Mucosa of gallbladder (tissue), 1 donor: ENCODE measurements around the gene SMARCC1. TPM values are rescaled to one million over a fixed set of nuclear protein-coding genes. Genes with fewer than 3 reads are reported as not detected.

Source experiments
- DNase-seq: peaks from one replicate; pipeline ENCODE4 v3.0.0-alpha.2; 2020; ENCODE audit warnings: low spot score
- total RNA-seq: library from RNA; stranded (reverse); gene quantifications from one replicate; pipeline ENCODE4 v1.2.1, GENCODE V29; 2021
- donor health status: DM: no; HTN: no; CAD: no.

SMARCC1 gene
- total RNA-seq, 1 donor from 2014 or later = 68.7 TPM

GRCh38 chr3:47553407-47553806 is 228.3 kb downstream of the SMARCC1 start:
- no peak for DNase-seq

- no peak for DNase-seq
Measured at GRCh38 chr3:47542471-47543173, 239.1 kb downstream of the SMARCC1 start.

GRCh38 chr3:47541583-47542108 is 240.0 kb downstream of the SMARCC1 start:
- no peak for DNase-seq

GRCh38 chr3:47540281-47540680 is 241.4 kb downstream of the SMARCC1 start:
- DNase-seq = no peak

- DNase-seq = no peak
Measured at GRCh38 chr3:47536967-47537366, 244.7 kb downstream of the SMARCC1 start.

GRCh38 chr3:47536221-47536891 is 245.3 kb downstream of the SMARCC1 start:
- DNase-seq = no peak

Other genes with a start within 250 kb of the SMARCC1 start
- 0.58 TPM for gene CSPG5, start 203.0 kb downstream of the SMARCC1 start, total RNA-seq
- gene DHX30, start 21.2 kb upstream of the SMARCC1 start, total RNA-seq = 71.9 TPM
- 228 TPM for gene MAP4, start 234.5 kb upstream of the SMARCC1 start, total RNA-seq